Measurements from ENCODE around the gene EXTL2. TPM values are rescaled to one million over a fixed set of nuclear protein-coding genes. Genes with fewer than 3 reads are reported as not detected.
A peak's percentile ranks its signal among the peaks of the same experiment; 100 is the strongest.
"Not testable (repeated sequence)": the region's sequence is repeated elsewhere in the genome, so short reads cannot be mapped to it uniquely, and the experiment has no call there.

Gene EXTL2
- total RNA-seq, 2 experiments from 2014 or later, result 4.5 to 5.0 TPM

GRCh38 chr1:100861379-100861778 lies 33.3 kb downstream of the EXTL2 start:
- ChIA-PET POLR2A (no interaction called here), CTCF (interaction anchor here (0.6 kb wide), 1 partner anchor 289 kb away, joined by 3 read pairs; no protein-coding TSS in a partner anchor)
- no peaks in the 10 kb centered on the region for H3K4me1 Mint-ChIP-seq
- no peaks in the 10 kb centered on the region for H3K9me3 Mint-ChIP-seq (ENCODE audit: low read depth)
- no peaks in the 10 kb centered on the region for H3K36me3 Mint-ChIP-seq (ENCODE audit: low read depth)
- no peak overlapping the region for H3K27ac Mint-ChIP-seq
- DNase-seq (no peak), ATAC-seq (no peak)
- intact Hi-C loops (cut with DNase I, micrococcal nuclease), result loop anchor here in 1 of 2 experiments (10.0 kb wide), 2 partner anchors 327 to 1677 kb away; partner anchors contain the start of gene GPR88
- H3K4me3 Mint-ChIP-seq, result no peak overlapping the region
- no peaks in the 10 kb centered on the region for H3K27me3 Mint-ChIP-seq

- Mint-ChIP-seq H3K4me1 (no peaks in the 10 kb centered on the region), H3K9me3 (ENCODE audit: low read depth) (no peaks in the 10 kb centered on the region), H3K27me3 (peaks cover 2% of the 10 kb centered on the region), H3K27ac (no peak overlapping the region), H3K36me3 (ENCODE audit: low read depth) (no peaks in the 10 kb centered on the region), H3K4me3 (no peak overlapping the region)
- ChIA-PET POLR2A (no interaction called here), CTCF (no interaction called here)
- intact Hi-C loops (cut with DNase I, micrococcal nuclease), result loop anchor here in 1 of 2 experiments (10.0 kb wide), 2 partner anchors 326 to 1676 kb away; partner anchors contain the start of gene GPR88
- DNase-seq (no peak), ATAC-seq (no peak)
Observed at GRCh38 chr1:100860397-100860991, 34.1 kb downstream of the EXTL2 start.

DNA sequence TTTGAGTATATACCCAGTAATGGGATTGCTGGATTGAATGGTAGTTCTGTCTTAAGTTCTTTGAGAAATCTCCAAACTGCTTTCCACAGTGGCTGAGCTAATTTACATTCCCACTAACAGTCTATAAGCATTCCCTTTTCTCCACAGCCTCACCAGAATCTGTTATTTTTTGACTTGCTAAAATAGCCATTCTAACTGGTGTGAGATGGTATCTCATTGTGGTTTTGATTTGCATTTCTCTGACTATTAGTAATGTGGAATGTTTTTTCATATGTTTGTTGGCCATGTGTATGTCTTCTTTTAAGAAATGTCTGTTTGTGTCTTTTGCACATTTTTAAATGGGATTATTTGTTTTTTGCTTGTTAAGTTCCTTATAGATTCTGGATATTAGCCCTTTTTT lies 39.5 kb downstream of the EXTL2 start:
- H3K27ac Mint-ChIP-seq; H3K27me3 Mint-ChIP-seq; POLR2A ChIA-PET; H3K4me3 Mint-ChIP-seq; H3K4me1 Mint-ChIP-seq; ATAC-seq; H3K9me3 Mint-ChIP-seq (ENCODE audit: low read depth); DNase-seq; intact Hi-C loops (cut with DNase I, micrococcal nuclease); H3K36me3 Mint-ChIP-seq (ENCODE audit: low read depth): not testable (repeated sequence)
- CTCF ChIA-PET, result interaction anchor here (0.7 kb wide), 1 partner anchor 500 kb away, joined by 3 read pairs; no protein-coding TSS in a partner anchor

- Mint-ChIP-seq H3K4me1 (no peaks in the 10 kb centered on the region), H3K4me3 (no peak overlapping the region), H3K9me3 (ENCODE audit: low read depth) (no peaks in the 10 kb centered on the region), H3K27ac (no peak overlapping the region), H3K36me3 (ENCODE audit: low read depth) (no peaks in the 10 kb centered on the region), H3K27me3 (peaks cover 13% of the 10 kb centered on the region)
- ATAC-seq, result no peak
- no peak for DNase-seq
- ChIA-PET POLR2A (no interaction called here), CTCF (interaction anchor here (0.6 kb wide), 1 partner anchor 54 kb away, joined by 4 read pairs; no protein-coding TSS in a partner anchor)
- intact Hi-C loops (cut with DNase I, micrococcal nuclease), result no loop called here
Observed at GRCh38 chr1:100852976-100853375, 41.7 kb downstream of the EXTL2 start.

DNA sequence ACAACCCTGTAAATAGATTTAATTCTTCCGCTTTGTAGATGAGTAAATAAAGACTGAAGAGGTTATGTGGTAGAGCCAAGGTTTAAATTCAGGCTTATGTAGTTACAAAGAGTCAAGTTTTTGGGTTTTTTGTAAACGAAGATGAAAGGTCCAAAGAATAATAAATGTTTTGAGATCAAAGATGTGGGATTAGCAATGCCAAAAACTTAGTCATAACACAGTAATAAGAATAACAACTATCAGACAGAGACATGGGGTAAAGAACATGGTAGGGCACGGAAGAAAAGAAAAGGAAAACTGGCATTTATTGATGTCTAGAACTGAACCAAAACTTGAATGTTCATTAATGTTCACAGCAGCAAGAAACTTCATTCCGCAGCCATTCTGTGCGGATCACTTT lies 42.9 kb downstream of the EXTL2 start:
- intact Hi-C loops (cut with DNase I, micrococcal nuclease), result no loop called here
- Mint-ChIP-seq H3K4me1 (no peaks in the 10 kb centered on the region), H3K4me3 (no peak overlapping the region), H3K27ac (no peak overlapping the region), H3K9me3 (ENCODE audit: low read depth) (no peaks in the 10 kb centered on the region), H3K27me3 (peaks cover 14% of the 10 kb centered on the region), H3K36me3 (ENCODE audit: low read depth) (no peaks in the 10 kb centered on the region)
- ATAC-seq (no peak), DNase-seq (no peak)
- POLR2A ChIA-PET, result no interaction called here
- CTCF ChIA-PET, result no interaction called here

- no peak overlapping the region for H3K4me3 Mint-ChIP-seq
- no peak overlapping the region for H3K27ac Mint-ChIP-seq
- no peaks in the 10 kb centered on the region for H3K4me1 Mint-ChIP-seq
- ChIA-PET POLR2A (no interaction called here), CTCF (interaction anchor here (1.0 to 1.7 kb wide), 2 partner anchors 15 to 510 kb away, joined by 3 to 4 read pairs; no protein-coding TSS in a partner anchor)
- DNase-seq (no peak), ATAC-seq (no peak)
- intact Hi-C loops (cut with DNase I, micrococcal nuclease), result no loop called here
- H3K9me3 Mint-ChIP-seq (ENCODE audit: low read depth), result no peaks in the 10 kb centered on the region
- H3K27me3 Mint-ChIP-seq, result peaks cover 24% of the 10 kb centered on the region
- no peaks in the 10 kb centered on the region for H3K36me3 Mint-ChIP-seq (ENCODE audit: low read depth)
Observed at GRCh38 chr1:100847361-100848082, 47.1 kb downstream of the EXTL2 start.

- H3K36me3 Mint-ChIP-seq (ENCODE audit: low read depth); DNase-seq; H3K4me1 Mint-ChIP-seq; CTCF ChIA-PET; H3K27ac Mint-ChIP-seq; POLR2A ChIA-PET; H3K4me3 Mint-ChIP-seq; H3K9me3 Mint-ChIP-seq (ENCODE audit: low read depth); intact Hi-C loops (cut with DNase I, micrococcal nuclease); ATAC-seq: not testable (repeated sequence)
- peaks cover 16% of the 10 kb centered on the region for H3K27me3 Mint-ChIP-seq
Observed at GRCh38 chr1:100843160-100843559, 51.5 kb downstream of the EXTL2 start.

DNA sequence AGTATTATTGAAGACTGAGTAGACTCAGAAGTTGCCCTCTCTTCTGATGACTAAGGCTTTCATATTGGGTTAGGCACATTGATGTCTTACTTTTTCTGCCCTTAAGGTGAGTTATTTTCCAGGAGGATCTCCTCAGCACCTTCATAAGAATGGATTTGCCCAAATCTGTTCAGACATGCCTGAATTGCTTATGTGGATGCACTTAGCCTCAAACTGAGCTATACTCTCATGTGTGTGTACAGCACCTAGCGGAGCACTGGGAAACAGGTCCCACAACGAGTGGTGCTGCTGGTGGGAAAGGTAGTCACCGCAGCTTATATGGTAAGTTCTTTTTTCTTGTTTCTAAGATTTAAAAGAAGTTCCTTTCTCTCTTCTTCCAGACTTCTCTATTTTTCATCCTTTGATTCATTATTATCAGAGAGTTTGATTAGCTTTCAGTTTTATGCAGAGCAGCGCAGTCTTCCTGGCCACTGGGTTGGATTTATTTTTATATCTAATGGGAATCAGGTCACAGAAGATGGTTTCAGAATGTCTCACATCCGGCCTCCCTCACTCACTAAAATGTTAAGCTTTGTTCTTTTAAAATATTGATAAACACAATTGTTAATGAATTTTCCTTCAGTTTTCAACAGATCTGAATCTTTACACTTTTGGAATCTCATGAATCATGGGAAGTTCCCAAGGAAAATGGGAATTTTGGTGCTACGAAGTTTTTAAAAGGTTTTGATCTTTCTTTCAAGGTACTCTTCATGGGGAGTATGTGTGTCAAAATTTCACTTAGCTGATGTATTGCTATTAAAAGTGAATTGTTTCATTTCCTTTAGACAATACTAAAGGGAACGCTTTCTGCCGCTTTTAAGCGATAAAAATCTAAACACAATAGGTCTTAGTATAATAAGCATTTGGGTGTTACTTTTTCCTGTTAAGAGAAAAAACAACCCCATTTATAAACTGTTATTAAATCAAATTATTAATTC lies 58.5 kb downstream of the EXTL2 start:
- POLR2A ChIA-PET, result no interaction called here
- no peaks in the 10 kb centered on the region for H3K9me3 Mint-ChIP-seq (ENCODE audit: low read depth)
- H3K4me1 Mint-ChIP-seq, result no peaks in the 10 kb centered on the region
- no peak for DNase-seq
- ATAC-seq, result no peak
- H3K36me3 Mint-ChIP-seq (ENCODE audit: low read depth), result no peaks in the 10 kb centered on the region
- H3K4me3 Mint-ChIP-seq, result no peak overlapping the region
- CTCF ChIA-PET, result interaction anchor here (0.7 to 1.7 kb wide), 3 partner anchors 33 to 44 kb away, joined by 3 to 5 read pairs (median 3); no protein-coding TSS in a partner anchor
- H3K27me3 Mint-ChIP-seq, result no peaks in the 10 kb centered on the region
- no peak overlapping the region for H3K27ac Mint-ChIP-seq
- intact Hi-C loops (cut with DNase I, micrococcal nuclease), result no loop called here

DNA sequence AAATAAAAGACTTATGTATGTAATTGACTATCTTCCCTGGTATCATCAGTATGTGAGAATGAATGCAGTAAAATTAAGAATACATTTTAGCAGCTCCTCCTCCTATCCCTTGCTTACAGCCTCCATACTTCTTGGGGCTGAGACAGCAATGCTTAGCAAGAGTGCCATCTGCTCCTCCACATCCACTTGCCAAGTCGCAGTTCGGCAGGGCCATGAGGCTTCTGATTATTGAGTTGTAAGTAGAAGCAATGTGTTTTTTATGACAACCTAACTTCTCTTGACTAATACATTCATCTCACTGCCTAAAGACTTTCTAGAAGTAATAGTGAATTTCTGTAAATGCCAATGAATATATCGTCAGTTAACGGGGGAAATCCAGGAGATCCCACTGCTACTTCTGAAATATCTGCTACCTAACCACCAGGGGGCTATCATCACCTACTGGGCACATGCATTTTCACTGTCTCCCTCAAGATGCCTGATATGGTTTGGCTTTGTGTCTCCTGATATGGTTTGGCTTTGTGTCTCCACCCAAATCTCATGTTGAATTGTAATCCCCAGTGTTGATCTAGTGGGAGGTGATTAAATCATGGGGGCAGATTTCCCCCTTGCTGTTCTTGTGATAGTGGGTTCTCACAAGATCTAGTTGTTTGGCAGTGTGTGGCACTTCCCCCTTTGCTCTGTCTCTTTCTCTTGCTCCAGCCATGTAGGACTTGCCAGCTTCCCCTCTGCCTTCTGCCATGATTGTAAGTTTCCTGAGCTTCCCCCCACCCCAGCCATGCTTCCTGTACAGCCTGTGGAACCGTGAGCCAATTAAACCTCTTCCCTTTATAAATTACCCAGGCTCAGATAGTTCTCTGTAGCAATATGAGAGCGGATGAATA lies 59.6 kb downstream of the EXTL2 start:
- DNase-seq, result no peak
- Mint-ChIP-seq H3K9me3 (ENCODE audit: low read depth) (no peaks in the 10 kb centered on the region), H3K4me1 (no peaks in the 10 kb centered on the region), H3K27me3 (no peaks in the 10 kb centered on the region), H3K36me3 (ENCODE audit: low read depth) (no peaks in the 10 kb centered on the region), H3K4me3 (no peak overlapping the region), H3K27ac (no peak overlapping the region)
- intact Hi-C loops (cut with DNase I, micrococcal nuclease), result no loop called here
- ChIA-PET CTCF (no interaction called here), POLR2A (no interaction called here)
- peak; percentile 55 for ATAC-seq

DNA sequence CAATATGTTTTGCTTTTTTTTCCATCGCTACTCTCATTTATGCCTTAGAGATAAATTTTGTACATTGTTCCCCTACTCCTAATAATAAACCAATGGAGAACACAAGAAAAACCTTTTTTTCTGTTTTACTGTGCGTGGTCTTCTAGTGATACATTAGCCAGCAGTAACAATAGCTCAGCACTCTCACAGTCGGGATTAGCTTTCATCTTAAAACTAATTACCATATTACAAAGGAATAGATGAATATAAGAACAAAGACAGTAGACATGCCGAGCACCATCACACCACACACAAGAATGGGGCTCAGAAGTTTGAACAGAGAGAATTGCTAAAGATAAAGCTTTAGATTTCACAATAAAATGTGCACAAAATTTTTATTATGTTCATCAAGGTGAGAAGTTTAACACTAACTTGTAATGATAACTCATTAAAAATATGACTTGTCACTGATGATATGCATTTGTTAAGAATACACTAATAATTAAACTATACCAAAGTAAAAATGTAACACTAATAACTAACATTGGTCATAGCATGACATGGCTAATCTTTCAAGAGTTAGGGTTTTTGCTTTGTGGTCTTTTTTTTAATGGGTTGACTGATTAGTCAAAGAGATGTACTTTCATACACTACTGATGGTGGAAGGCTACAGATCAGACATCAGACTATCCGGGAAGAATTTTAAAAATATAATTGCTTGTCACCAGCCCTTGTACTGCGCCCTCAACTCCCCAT lies 61.8 kb downstream of the EXTL2 start:
- Mint-ChIP-seq H3K4me3 (no peak overlapping the region), H3K27ac (no peak overlapping the region), H3K9me3 (ENCODE audit: low read depth) (no peaks in the 10 kb centered on the region), H3K27me3 (peaks cover 3% of the 10 kb centered on the region), H3K4me1 (no peaks in the 10 kb centered on the region), H3K36me3 (ENCODE audit: low read depth) (no peaks in the 10 kb centered on the region)
- POLR2A ChIA-PET, result no interaction called here
- DNase-seq (no peak), ATAC-seq (no peak)
- CTCF ChIA-PET, result no interaction called here
- intact Hi-C loops (cut with DNase I, micrococcal nuclease), result no loop called here
